Right kidney (tissue), 1 donor: ENCODE measurements around the gene VEGFA.

Experiments used
- DNase-seq: peaks from one replicate; pipeline ENCODE4 v3.0.0-alpha.2; 2016

Gene VEGFA

DNA sequence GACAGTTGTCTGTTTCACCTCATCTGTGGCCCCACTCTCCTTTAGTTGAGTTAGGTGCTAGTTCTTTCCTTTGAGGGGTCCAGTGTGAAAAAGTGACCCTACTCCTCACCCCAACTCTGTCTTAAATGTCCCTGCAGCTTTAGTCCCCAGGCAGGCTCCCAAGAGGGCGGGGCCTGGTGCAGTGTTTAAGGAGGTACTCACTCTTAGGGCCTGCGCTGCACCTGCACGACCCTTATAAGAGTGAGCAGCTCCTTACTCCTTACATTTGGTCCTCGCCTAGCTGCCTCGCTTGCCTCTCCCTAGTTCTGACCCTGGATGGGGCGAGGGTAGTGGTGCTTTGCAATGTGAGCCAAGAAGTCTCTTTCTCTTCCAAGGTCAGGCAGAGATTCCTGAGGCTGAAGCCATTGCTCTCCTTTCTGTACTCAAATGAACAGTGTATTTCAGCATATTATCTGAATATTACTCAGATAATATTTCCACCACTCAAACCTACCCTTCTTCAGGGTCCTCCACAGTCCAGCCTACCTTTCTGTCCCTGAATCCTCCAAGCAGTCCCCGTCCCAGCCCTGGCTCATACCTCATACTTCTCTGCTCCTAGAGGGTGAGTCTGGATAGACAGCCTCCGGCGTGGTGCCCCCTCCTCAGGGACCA lies 11.9 kb upstream of the VEGFA start:
- no peak for DNase-seq

GRCh38 chr6:43758617-43759050 lies 11.4 kb upstream of the VEGFA start:
- DNase-seq: no peak

DNA sequence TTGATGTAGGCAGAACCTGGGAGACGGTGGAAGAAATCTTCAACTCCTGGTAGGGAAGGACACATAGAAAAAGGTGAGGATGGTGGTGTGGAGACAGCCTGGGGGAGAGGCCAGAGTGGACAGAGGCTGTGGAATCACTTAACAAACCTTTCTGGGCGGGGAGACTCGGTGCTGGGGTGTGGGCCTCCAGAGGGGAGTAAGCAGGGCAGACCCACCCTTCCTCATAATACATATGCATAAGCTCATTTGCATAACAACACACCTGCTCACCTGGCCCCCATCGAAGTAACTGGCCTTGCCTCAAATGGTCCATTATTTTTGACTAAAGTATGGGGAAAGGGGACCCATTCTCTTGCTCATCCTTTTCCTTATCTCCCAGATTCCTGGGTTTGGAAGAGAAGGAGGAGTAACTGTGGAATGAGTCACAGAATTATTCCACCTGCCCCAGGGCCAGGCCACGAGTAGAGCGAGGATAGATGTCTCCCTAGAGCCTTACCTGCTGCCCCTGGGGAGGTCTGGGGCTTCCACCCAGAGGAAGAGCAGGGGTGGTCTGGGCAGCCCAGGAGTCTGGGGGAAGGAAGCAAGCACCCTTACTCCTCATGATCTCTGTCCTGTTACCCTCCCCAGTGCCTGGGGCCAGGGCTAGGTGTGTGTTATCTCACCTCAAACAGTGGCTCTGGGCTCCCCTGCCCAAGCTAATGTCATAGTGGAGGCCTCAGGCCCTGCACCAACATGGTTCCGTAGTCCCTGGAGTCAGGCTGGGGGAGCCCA lies 10.7 kb upstream of the VEGFA start:
- no peak for DNase-seq

- DNase-seq: no peak
Measured at GRCh38 chr6:43759907-43760206, 10.2 kb upstream of the VEGFA start.

DNA sequence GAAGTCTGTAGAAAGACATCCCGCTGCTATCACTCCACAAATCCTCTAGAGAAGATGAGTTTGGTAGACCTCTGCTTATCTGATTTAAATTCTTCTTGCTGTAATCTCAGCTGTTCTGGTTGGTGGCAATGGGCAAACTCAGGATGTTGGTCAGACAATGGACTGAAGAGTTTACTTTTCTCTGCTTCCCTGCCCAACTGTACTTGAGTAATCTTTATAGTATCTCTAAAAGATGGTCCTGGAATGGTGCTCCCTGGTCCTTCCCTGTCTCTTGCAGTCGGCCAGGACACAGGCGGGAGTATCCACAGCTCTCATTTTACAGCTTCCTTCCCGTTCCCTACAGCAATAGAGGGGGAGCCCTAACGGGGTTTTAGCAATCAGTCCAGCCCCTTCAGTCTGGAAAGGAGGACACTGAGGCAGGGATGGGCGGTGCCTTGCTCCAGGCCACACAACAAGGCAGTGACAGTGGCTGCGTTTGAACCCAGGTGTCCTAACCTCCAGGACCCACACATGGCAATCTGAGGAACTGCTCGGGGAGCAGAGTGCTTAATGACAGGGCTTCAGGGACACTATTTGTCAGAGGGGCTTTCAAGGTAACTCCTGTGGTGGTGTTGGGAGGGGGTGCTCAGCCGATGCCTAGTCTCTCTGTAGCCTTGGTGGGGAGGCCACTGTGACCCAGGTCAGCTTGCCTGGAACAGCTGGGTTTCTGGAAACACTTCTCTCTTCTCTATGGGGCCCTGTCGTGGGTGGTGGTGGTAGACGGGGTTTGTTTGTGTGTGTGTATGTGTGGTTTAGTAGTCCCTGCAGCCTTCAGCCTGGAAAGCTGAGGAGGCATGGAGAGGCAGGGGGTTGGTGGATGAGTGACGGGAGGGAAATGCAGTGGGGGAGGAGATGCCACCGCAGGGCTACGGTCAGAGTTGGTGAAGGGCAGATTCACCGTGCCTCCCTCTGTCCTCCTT lies 9.5 kb upstream of the VEGFA start:
- DNase-seq: no peak

GRCh38 chr6:43761666-43762409 lies 8.2 kb upstream of the VEGFA start:
- DNase-seq: no peak

- DNase-seq: no peak
Measured at GRCh38 chr6:43762410-43762768, 7.6 kb upstream of the VEGFA start.

GRCh38 chr6:43762966-43763695 lies 6.9 kb upstream of the VEGFA start:
- DNase-seq: no peak

GRCh38 chr6:43763812-43764522 lies 6.0 kb upstream of the VEGFA start:
- DNase-seq: no peak

DNA sequence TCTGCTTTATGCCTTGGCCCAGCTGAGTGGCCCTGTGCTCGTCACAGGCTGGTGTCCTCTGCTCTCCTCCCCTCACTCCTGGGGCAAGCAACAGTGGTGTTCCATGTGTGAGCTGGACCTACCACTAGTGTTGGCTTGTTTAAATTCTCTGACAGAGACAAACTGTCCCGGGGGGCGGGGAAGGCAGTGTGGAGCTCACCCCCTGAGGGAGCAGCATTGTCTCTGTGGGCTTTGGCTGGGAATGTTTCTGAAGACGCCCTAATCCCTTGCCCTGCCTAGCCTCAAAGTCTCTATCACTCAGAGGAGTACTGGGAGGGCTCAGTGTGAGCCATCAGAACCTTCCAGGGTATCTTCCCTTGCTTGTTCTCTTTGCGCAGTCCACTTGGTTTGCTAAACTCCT lies 5.2 kb upstream of the VEGFA start:
- DNase-seq: no peak

GRCh38 chr6:43765776-43766499 lies 4.1 kb upstream of the VEGFA start:
- no peak for DNase-seq

DNA sequence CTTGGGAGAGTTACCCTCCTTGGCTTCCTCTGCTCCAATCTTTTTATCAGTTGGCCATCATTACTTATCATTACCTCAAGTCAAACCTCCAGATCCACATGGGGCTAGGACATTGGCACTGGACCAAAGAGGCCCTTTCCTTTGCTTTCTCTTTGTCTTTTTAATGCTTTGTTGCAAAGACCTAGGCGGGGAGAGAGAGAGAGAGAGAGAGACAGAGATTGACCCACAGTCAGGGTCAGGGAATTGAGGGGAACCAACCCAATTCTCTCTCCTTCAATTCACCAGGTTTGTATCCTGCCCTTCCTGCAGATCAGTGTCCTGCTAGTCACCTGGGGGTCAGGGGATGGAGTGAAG lies 3.5 kb upstream of the VEGFA start:
- no peak for DNase-seq

GRCh38 chr6:43766964-43767461 lies 3.0 kb upstream of the VEGFA start:
- DNase-seq: no peak

GRCh38 chr6:43767553-43768505 lies 2.2 kb upstream of the VEGFA start:
- DNase-seq: no peak

DNA sequence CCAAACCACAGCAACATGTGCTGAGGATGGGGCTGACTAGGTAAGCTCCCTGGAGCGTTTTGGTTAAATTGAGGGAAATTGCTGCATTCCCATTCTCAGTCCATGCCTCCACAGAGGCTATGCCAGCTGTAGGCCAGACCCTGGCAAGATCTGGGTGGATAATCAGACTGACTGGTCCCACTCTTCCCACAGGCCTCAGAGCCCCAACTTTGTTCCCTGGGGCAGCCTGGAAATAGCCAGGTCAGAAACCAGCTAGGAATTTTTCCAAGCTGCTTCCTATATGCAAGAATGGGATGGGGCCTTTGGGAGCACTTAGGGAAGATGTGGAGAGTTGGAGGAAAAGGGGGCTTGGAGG lies 1.5 kb upstream of the VEGFA start:
- DNase-seq: no peak

GRCh38 chr6:43768983-43769525 lies 957 bp upstream of the VEGFA start:
- no peak for DNase-seq

DNA sequence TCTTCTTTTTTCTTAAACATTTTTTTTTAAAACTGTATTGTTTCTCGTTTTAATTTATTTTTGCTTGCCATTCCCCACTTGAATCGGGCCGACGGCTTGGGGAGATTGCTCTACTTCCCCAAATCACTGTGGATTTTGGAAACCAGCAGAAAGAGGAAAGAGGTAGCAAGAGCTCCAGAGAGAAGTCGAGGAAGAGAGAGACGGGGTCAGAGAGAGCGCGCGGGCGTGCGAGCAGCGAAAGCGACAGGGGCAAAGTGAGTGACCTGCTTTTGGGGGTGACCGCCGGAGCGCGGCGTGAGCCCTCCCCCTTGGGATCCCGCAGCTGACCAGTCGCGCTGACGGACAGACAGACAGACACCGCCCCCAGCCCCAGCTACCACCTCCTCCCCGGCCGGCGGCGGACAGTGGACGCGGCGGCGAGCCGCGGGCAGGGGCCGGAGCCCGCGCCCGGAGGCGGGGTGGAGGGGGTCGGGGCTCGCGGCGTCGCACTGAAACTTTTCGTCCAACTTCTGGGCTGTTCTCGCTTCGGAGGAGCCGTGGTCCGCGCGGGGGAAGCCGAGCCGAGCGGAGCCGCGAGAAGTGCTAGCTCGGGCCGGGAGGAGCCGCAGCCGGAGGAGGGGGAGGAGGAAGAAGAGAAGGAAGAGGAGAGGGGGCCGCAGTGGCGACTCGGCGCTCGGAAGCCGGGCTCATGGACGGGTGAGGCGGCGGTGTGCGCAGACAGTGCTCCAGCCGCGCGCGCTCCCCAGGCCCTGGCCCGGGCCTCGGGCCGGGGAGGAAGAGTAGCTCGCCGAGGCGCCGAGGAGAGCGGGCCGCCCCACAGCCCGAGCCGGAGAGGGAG lies 580 bp downstream of the VEGFA start:
- DNase-seq: no peak
